Transverse colon (tissue), 4 donors: Measurements from ENCODE around the gene PKDCC. TPM values are rescaled to one million over a fixed set of nuclear protein-coding genes. Genes with fewer than 3 reads are reported as not detected.

ENCODE experiments used
- DNase-seq: peaks from one replicate; pipeline ENCODE4 v3.0.0-alpha.2; 2019
- H3K27ac ChIP-seq, 4 donors: fragments of 200-600 bp; sonication (generic); 2 replicates each; pipeline ENCODE4 v1.5.1; 2016 to 2018; ENCODE audit warnings: inconsistent platforms in 4 of 4
- H3K27me3 ChIP-seq: fragments of 200-600 bp; sonication (generic); 2 replicates; pipeline ENCODE4 v1.5.1; 2017; ENCODE audit warnings: inconsistent platforms
- H3K36me3 ChIP-seq, 4 donors: fragments of 200-600 bp; sonication (generic); 2 replicates each; pipeline ENCODE4 v1.5.1; 2017 to 2019; ENCODE audit warnings: inconsistent platforms in 4 of 4
- H3K4me1 ChIP-seq, 4 donors: fragments of 200-600 bp; sonication (generic); 2 replicates each; pipeline ENCODE4 v1.5.1; 2017 to 2020; ENCODE audit warnings: inconsistent platforms in 4 of 4
- H3K4me3 ChIP-seq, 4 donors: fragments of 200-600 bp; sonication (generic); 1 replicate in 1 of 4; 2 replicates in 3 of 4; pipeline versions ENCODE4 v1.5.1 to v1.6.1; 2017 to 2019; ENCODE audit warnings: inconsistent platforms in 4 of 4
- H3K9me3 ChIP-seq, 2 donors: fragments of 200-600 bp; sonication (generic); 2 replicates each; pipeline ENCODE4 v1.5.1; 2017 to 2019; ENCODE audit warnings: inconsistent platforms in 2 of 2
- EP300 ChIP-seq: sonication (generic); formaldehyde crosslinking; IDR thresholded peaks from one replicate; pipeline ENCODE4 v1.6.1; 2017; ENCODE audit warnings: antibody characterized with exemption, low read depth
- POLR2A ChIP-seq: fragments of 450-650 bp; IDR thresholded peaks from one replicate; pipeline ENCODE4 v1.6.1; 2016; ENCODE audit warnings: antibody characterized with exemption, mild to moderate bottlenecking, moderate library complexity
- POLR2AphosphoS5 ChIP-seq, 3 donors: sonication (generic); formaldehyde crosslinking; IDR thresholded peaks; one replicate each; pipeline ENCODE4 v1.6.1; 2016; ENCODE audit warnings: antibody characterized with exemption in 3 of 3
- WGBS, 2 donors: methylation state at CpG; one replicate each; pipeline ENCODE4 v1.1.5; 2018; ENCODE audit warnings: low coverage in 1 of 2; 5-methylcytosine and 5-hydroxymethylcytosine counted together
- in situ Hi-C, 4 donors: fragments of 200-750 bp; cut with MboI; loops; one replicate each; pipeline versions ENCODE4 v1.15.0 to v1.15.1; 2017; ENCODE audit warnings: low sequenced_read_pairs in 3 of 4, low pct_ligation_motif_present in 1 of 4, low pct_unique_long_range_greater_than_20kb in 1 of 4
- intact Hi-C: fragments of 100-400 bp; cut with DNase I; formaldehyde crosslinking; loops from one replicate; pipeline ENCODE4 v1.15.1; 2023; ENCODE audit warnings: low total_unique reads
- total RNA-seq, 4 donors: library from RNA; depleted of rRNA; stranded (reverse); fragments of >200 nt; gene quantifications; one replicate each; pipeline ENCODE4 v1.1.0, GENCODE V29; 2016
- TF ChIP-seq, protein P1 (sequence below), 5 experiments: fragments of 200-600 bp in 3 of 5; fragments of 450-650 bp in 2 of 5; sonication (generic) in 3 of 5; IDR thresholded peaks; 1 replicate in 2 of 5; 2 replicates in 3 of 5; pipeline ENCODE4 v1.5.1; 2016 to 2017; ENCODE audit warnings: antibody characterized with exemption in 5 of 5, inconsistent platforms in 3 of 5, mild to moderate bottlenecking in 2 of 5, moderate library complexity in 1 of 5

Gene PKDCC
- total RNA-seq, 4 donors from 2014 or later = 60.6 to 108 (median 74.6) TPM

DNA sequence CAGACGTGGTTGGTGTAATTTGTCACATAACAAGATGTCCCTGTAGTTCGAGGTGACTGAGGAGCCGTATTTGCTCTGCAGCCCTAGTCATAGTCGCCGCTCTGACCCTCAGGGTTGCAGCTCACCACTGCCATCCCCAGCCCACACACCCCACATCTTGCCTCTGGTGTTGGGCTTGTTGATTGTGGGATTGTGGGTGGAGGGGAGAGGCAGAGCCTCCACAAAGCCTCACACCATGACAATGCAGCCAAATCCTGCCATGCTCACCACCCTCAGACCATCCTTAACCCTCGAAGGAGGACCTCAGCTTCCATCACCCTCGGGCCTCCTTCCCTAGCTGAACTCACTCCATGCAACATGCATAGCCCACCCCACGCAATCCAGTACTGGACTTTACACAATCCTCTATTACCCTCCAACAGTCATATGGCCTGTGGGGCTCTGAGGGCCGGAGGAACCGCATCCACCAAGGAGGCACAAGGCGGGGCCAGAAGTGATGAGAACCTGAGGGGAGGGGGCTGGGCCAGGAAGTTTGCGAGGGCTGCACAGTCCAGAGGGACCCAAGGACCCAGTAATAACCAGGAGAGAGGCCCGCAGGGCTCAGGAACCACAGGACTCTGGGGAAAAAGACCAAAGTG lies 11.6 kb downstream of the PKDCC start:
- no peaks in the 10 kb centered on the region for H3K27me3 ChIP-seq
- no peak for DNase-seq
- peak overlapping the region; percentile 75 to 96 (median 86) for H3K27ac ChIP-seq
- H3K4me3 ChIP-seq = no peak overlapping the region
- WGBS, 2 donors = 71% methylated on average over 13 of the region's 13 CpGs; no CpG with 5 or more reads in 1 of the 2 donors
- H3K4me1 ChIP-seq = peaks cover 62 to 96% (median 86%) of the 10 kb centered on the region in 4 donors
- H3K9me3 ChIP-seq = no peaks in the 10 kb centered on the region
- TF ChIP-seq EP300 = no peak
- TF ChIP-seq, protein P1, sequence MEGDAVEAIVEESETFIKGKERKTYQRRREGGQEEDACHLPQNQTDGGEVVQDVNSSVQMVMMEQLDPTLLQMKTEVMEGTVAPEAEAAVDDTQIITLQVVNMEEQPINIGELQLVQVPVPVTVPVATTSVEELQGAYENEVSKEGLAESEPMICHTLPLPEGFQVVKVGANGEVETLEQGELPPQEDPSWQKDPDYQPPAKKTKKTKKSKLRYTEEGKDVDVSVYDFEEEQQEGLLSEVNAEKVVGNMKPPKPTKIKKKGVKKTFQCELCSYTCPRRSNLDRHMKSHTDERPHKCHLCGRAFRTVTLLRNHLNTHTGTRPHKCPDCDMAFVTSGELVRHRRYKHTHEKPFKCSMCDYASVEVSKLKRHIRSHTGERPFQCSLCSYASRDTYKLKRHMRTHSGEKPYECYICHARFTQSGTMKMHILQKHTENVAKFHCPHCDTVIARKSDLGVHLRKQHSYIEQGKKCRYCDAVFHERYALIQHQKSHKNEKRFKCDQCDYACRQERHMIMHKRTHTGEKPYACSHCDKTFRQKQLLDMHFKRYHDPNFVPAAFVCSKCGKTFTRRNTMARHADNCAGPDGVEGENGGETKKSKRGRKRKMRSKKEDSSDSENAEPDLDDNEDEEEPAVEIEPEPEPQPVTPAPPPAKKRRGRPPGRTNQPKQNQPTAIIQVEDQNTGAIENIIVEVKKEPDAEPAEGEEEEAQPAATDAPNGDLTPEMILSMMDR (IDR thresholded peaks at IDR 0.05) = no peak
- TF ChIP-seq POLR2AphosphoS5 (IDR thresholded peaks at IDR 0.05) = no peak
- TF ChIP-seq POLR2A = no peak
- in situ Hi-C loops (no loop called here), intact Hi-C loops (no loop called here)
- H3K36me3 ChIP-seq = peaks cover 0 to 6% (median 0%) of the 10 kb centered on the region in 4 donors

DNA sequence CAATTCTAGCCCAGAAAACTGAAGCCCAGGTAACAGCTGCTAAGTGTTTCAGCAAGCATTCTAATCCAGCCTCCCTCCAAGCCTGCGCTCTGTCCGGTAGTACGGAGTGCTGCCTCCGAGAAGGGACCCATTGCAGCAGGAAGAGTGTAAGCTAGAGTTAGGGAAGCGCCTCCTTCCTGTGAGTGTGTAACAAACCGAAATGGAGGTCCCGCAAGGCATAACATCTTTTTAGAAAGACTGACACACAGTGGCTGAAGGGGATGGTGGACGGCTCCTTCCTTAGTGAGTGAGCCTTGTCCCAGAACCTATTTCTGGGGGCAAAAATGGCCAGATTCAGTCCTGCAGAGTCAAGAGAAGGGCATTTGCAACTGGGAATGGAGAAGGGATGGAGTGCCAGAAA lies 12.2 kb downstream of the PKDCC start:
- Histone ChIP-seq H3K36me3 (peaks cover 0 to 6% (median 0%) of the 10 kb centered on the region in 4 donors), H3K4me3 (no peak overlapping the region), H3K27me3 (no peaks in the 10 kb centered on the region), H3K4me1 (peaks cover 59 to 96% (median 85%) of the 10 kb centered on the region in 4 donors), H3K9me3 (no peaks in the 10 kb centered on the region), H3K27ac (peak overlapping the region; percentile 75 to 96 (median 86))
- 59 to 66% methylated on average over 7 to 8 of the region's 8 CpGs for WGBS, 2 donors
- DNase-seq = no peak
- in situ Hi-C loops (no loop called here), intact Hi-C loops (no loop called here)
- TF ChIP-seq POLR2A (no peak), EP300 (no peak), POLR2AphosphoS5 (IDR thresholded peaks at IDR 0.05) (no peak)
- TF ChIP-seq, protein P1 (IDR thresholded peaks at IDR 0.05) = no peak

DNA sequence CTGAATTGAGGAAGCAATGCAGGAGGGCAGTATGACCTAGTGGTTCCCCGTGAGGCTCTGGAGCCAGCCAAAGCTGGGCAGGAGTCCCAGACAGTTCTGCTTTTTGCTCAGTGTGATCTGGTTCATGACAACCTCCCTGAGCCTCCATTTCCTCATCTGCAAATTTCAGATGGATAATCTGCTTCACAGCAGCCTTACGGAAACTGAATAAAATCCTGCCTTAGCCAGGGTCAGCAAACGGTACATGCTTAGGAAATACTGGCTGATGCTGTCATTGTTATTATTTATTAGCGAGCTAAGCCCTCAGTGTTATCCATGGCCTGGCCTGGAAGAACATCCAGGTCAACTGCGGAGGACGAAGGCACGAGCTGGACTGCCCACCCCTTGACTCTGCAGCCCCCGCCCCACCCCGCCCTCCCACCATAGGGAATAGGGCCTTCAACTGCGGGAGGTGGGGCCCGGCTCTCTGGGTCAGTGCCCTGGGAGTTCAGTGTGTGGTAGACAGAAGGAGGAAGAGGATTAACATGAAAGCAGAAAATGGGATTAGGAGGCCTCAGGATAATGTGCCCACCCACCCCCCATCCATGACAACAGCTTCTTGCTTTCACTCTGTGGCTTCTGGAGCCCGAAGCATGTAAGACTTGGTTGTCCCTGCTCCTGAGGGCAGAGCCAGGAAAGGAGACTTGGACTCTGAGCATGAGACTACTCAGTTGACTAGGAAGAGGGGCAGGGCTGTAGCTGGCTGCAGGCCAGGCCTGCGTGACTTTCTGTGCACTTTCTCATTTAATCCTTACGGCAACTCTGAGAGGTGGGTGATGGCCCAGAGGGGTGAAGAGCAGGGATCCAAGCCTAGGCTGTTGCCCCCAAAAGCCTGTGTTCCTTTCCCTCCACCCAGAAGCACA lies 13.1 kb downstream of the PKDCC start:
- TF ChIP-seq POLR2AphosphoS5 (IDR thresholded peaks at IDR 0.05) = peak in 1 of 3 donors; percentile 49
- TF ChIP-seq, protein P1 (IDR thresholded peaks at IDR 0.05) = no peak
- in situ Hi-C loops (no loop called here), intact Hi-C loops (no loop called here)
- peaks cover 0 to 6% (median 0%) of the 10 kb centered on the region in 4 donors for H3K36me3 ChIP-seq
- H3K27me3 ChIP-seq = no peaks in the 10 kb centered on the region
- H3K9me3 ChIP-seq = no peaks in the 10 kb centered on the region
- WGBS, 2 donors = 10 to 31% methylated on average over 2 to 14 of the region's 14 CpGs
- no peak overlapping the region for H3K4me3 ChIP-seq
- DNase-seq = peak; percentile 73
- H3K27ac ChIP-seq = peak overlapping the region; percentile 75 to 96 (median 86)
- peaks cover 51 to 89% (median 77%) of the 10 kb centered on the region in 4 donors for H3K4me1 ChIP-seq

DNA sequence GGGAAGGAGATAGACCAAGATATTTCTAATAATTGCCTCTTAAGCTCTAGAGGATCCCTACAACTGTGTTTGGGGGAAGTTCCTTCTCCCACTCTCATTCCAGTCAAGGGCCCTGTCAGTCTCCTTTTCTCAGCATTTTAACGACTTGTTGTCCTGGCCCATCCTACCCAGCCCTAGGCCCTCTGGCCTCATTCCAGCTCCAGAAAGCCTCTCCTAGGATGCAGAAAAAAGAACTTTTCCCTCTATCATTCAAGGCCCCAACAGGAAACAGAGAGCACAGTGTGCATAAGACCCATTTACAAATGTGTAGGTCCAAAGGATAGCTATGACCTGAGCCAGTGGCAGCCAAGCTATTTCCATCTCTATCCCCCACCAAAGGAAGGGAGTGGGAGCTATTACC lies 14.0 kb downstream of the PKDCC start:
- H3K9me3 ChIP-seq = no peaks in the 10 kb centered on the region
- WGBS, 2 donors = 21% methylated on average over 1 of the region's 1 CpG; no CpG with 5 or more reads in 1 of the 2 donors
- DNase-seq = no peak
- H3K36me3 ChIP-seq = peaks cover 0 to 6% (median 0%) of the 10 kb centered on the region in 4 donors
- no peaks in the 10 kb centered on the region for H3K27me3 ChIP-seq
- H3K4me3 ChIP-seq = no peak overlapping the region
- in situ Hi-C loops (no loop called here), intact Hi-C loops (no loop called here)
- H3K4me1 ChIP-seq = peaks cover 42 to 80% (median 68%) of the 10 kb centered on the region in 4 donors
- peak overlapping the region; percentile 75 to 96 (median 86) for H3K27ac ChIP-seq
- TF ChIP-seq POLR2A (no peak), EP300 (no peak), POLR2AphosphoS5 (IDR thresholded peaks at IDR 0.05) (no peak)
- TF ChIP-seq, protein P1 (IDR thresholded peaks at IDR 0.05) = no peak
